Stimulated activated CD4-positive, alpha-beta T cell treated with anti-CD3 and anti-CD28 coated beads, Interleukin-15, amount 100 ng/mL, for 24 hours (primary cell): ENCODE measurements around the gene TMPRSS9.
"Not testable (repeated sequence)": the region's sequence is repeated elsewhere in the genome, so short reads cannot be mapped to it uniquely, and the experiment has no call there.

Experiments used
- DNase-seq: peaks from one replicate; pipeline ENCODE4 v3.0.0-alpha.2; 2020

The TMPRSS9 gene

GRCh38 chr19:2468596-2468995 is 108.5 kb downstream of the TMPRSS9 start:
- no peak for DNase-seq

- DNase-seq = peak; percentile 73
Observed at GRCh38 chr19:2469102-2469914, 109.2 kb downstream of the TMPRSS9 start.

- not testable (repeated sequence) for DNase-seq
Observed at GRCh38 chr19:2469915-2470200, 109.8 kb downstream of the TMPRSS9 start.

- DNase-seq = peak; percentile 93
Observed at GRCh38 chr19:2474232-2475017, 114.4 kb downstream of the TMPRSS9 start.

DNA sequence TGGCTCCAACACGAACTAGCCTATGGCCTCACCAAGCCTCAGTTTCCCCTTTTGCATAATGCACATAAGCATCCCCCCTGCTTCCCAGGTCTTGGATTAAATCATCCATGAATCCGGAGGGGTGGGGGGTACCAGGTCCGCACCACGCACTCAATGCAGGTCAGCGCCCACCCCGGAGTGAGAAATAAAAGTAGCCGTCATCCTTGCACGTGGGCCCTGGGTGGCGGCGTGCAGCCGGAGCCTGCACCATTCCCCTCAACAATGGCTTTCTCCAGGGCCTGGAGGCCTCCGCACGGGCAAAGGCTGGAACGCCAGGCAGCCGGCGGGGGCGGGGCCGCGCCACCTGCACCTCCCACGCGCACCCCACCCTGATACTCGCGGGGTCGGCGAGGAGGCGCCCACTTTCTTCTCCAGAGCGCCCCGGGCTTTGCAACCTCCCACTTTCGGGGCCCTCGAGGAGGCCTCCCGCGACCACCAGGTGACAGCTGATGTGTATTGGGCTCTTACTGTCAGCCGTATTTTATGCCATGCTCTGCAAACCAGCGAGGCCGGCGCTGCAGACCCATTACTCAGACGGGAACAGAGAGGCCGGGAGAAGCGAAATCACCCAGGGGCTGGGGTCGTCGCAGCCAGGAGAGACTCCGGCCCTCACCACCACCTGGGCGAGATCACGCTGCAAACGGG is 115.1 kb downstream of the TMPRSS9 start:
- peak; percentile 82 for DNase-seq
